Measurements from ENCODE around the gene ZNF341. TPM values are rescaled to one million over a fixed set of nuclear protein-coding genes. Genes with fewer than 3 reads are reported as not detected.

The ZNF341 gene
- total and polyA plus RNA-seq, 10 donors = 2.3 to 6.7 (median 4.5) TPM

DNA sequence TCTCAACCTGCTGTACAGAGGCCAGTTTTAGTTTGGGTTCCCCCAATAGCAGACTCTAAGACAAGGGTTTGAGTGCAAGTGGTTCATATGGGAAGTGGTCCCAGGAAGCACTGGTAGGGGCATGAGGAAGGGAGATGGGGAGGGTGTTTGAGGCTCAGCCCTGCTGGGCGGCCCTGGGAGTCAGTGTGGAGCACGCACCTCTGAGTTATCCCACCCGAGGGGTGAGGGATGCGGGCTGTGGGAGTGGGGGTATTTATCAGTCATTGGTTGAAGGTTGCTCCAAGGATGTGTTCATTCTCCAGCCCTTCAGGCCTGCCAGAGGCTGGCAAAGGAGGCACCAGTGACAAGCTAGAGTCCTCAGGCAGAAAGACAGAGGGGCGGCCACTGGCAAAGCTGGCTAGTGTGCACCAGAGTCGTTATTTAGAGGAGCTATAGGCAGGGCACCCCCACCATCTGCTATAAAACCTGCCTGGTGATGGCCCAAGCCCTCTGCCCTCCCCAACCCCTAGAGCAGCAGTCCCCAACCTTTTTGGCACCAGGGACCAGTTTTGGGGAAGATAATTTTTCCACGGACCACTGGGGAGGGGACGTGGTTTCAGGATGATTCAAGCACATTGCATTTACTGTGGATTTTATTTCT lies 28.2 kb upstream of the ZNF341 start:
- DNase-seq = no peak
- Histone ChIP-seq H3K9me3 (peaks cover 0 to 8% (median 0%) of the 10 kb centered on the region in 8 donors), H3K27ac (no peak overlapping the region), H3K27me3 (replicated peaks in 1 of 7) (no peaks in the 10 kb centered on the region), H3K4me1 (no peaks in the 10 kb centered on the region), H3K4me3 (no peak overlapping the region), H3K36me3 (peaks cover 0 to 49% (median 19%) of the 10 kb centered on the region in 6 donors)
- WGBS, 5 donors = 89 to 96% (median 93%) methylated on average over 8 of the region's 8 CpGs
- TF ChIP-seq POLR2AphosphoS5 (IDR thresholded peaks at IDR 0.05) (no peak), POLR2A (IDR thresholded peaks at IDR 0.05) (no peak)
- TF ChIP-seq, protein P1, sequence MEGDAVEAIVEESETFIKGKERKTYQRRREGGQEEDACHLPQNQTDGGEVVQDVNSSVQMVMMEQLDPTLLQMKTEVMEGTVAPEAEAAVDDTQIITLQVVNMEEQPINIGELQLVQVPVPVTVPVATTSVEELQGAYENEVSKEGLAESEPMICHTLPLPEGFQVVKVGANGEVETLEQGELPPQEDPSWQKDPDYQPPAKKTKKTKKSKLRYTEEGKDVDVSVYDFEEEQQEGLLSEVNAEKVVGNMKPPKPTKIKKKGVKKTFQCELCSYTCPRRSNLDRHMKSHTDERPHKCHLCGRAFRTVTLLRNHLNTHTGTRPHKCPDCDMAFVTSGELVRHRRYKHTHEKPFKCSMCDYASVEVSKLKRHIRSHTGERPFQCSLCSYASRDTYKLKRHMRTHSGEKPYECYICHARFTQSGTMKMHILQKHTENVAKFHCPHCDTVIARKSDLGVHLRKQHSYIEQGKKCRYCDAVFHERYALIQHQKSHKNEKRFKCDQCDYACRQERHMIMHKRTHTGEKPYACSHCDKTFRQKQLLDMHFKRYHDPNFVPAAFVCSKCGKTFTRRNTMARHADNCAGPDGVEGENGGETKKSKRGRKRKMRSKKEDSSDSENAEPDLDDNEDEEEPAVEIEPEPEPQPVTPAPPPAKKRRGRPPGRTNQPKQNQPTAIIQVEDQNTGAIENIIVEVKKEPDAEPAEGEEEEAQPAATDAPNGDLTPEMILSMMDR (IDR thresholded peaks at IDR 0.05 in 8 of 11, conservative IDR thresholded peaks at IDR 0.05 in 3 of 11) = no peak
- intact Hi-C loops (cut with DNase I; ENCODE audit: low total_unique reads) = no loop called here

DNA sequence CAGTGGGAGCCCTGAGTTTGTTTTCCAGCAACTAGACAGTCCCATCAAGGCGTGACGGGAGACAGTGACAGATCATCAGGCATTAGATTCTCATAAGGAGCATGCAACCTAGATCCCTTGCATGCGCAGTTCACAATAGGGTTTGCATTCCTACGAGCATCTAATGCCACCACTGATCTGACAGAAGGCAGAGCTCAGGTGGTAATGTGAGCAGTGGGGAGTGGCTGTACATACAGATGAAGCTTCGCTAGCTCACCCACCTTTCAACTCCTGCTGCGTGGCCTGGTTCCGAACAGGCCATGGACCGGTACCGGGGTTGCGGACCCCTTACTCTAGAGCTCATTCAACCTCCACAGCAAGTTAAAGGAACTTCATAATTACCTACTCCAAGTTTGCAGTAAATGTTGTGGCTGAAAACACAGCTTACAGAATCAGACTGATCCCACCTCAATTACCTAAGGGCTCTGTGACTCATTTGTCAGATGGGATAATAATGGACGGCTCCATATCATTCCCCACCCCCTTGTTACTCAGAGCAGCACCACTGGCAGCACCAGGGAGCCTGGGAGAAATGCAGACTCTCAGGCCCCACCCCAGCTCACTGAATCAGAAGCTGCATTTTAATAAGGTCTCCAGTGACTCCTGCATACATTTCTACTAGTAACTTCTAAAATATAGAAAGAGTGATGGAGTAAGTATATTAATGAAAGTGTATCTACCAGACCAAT lies 27.4 kb upstream of the ZNF341 start:
- TF ChIP-seq POLR2AphosphoS5 (IDR thresholded peaks at IDR 0.05) = no peak
- no peak for TF ChIP-seq POLR2A (IDR thresholded peaks at IDR 0.05)
- TF ChIP-seq, protein P1 (IDR thresholded peaks at IDR 0.05 in 8 of 11, conservative IDR thresholded peaks at IDR 0.05 in 3 of 11) = no peak
- Histone ChIP-seq H3K4me3 (no peak overlapping the region), H3K36me3 (peaks cover 0 to 56% (median 22%) of the 10 kb centered on the region in 6 donors), H3K27me3 (replicated peaks in 1 of 7) (no peaks in the 10 kb centered on the region), H3K9me3 (peaks cover 0 to 8% (median 0%) of the 10 kb centered on the region in 8 donors), H3K4me1 (no peaks in the 10 kb centered on the region), H3K27ac (no peak overlapping the region)
- intact Hi-C loops (cut with DNase I; ENCODE audit: low total_unique reads) = no loop called here
- no peak for DNase-seq
- 90 to 97% (median 96%) methylated on average over 11 of the region's 11 CpGs for WGBS, 5 donors

DNA sequence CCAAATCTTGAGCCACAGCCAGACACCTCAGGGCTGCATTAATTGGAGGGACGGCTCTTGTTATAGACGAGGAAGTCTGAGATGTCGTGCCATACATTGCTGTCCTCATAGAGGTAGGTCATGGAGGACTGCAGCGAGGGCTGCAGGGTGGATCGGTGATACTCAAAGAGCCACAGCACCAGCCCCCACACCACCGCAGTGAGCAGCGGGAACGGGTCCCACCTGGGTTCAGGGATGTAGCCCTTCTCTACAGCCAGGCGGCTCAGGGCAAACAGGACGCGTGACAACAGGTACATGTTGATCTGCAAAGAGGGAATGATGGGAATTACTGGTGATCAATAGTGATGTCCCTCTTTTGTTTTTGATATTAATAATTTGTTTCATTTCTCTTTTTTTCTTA lies 24.1 kb upstream of the ZNF341 start:
- no peak for DNase-seq
- no peaks in the 10 kb centered on the region for H3K4me1 ChIP-seq
- H3K4me3 ChIP-seq = no peak overlapping the region
- TF ChIP-seq, protein P1 (IDR thresholded peaks at IDR 0.05 in 8 of 11, conservative IDR thresholded peaks at IDR 0.05 in 3 of 11) = no peak
- TF ChIP-seq POLR2AphosphoS5 (IDR thresholded peaks at IDR 0.05) (no peak), POLR2A (IDR thresholded peaks at IDR 0.05) (no peak)
- H3K27ac ChIP-seq = no peak overlapping the region
- peaks cover 0 to 81% (median 40%) of the 10 kb centered on the region in 6 donors for H3K36me3 ChIP-seq
- 88 to 93% (median 91%) methylated on average over 11 of the region's 11 CpGs for WGBS, 5 donors
- H3K9me3 ChIP-seq = no peaks in the 10 kb centered on the region
- H3K27me3 ChIP-seq (replicated peaks in 1 of 7) = no peaks in the 10 kb centered on the region
- intact Hi-C loops (cut with DNase I; ENCODE audit: low total_unique reads) = no loop called here

DNA sequence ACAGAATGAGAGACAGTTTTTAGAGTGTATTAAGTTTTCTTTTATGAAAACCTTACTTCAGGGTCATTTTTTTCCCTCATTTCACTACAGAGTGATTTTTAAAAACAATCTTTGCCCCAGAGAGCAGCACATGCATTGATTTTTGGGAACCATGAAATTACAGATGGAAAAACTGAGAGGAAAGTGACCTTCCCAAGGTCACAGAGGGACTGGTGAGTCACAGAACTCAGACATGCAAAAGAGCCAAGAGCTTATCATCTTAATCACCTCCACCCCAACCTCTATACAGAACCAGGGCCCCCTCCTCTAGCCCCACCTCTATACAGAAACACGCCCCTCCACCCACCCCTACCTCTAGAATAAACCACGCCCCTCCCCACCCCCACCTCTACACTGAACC lies 22.4 kb upstream of the ZNF341 start:
- Histone ChIP-seq H3K27ac (no peak overlapping the region), H3K9me3 (no peaks in the 10 kb centered on the region), H3K4me3 (no peak overlapping the region), H3K27me3 (replicated peaks in 1 of 7) (no peaks in the 10 kb centered on the region), H3K4me1 (no peaks in the 10 kb centered on the region), H3K36me3 (peaks cover 0 to 87% (median 56%) of the 10 kb centered on the region in 6 donors)
- intact Hi-C loops (cut with DNase I; ENCODE audit: low total_unique reads) = no loop called here
- no peak for DNase-seq
- 87 to 100% (median 91%) methylated on average over 2 of the region's 2 CpGs for WGBS, 5 donors
- no peak for TF ChIP-seq POLR2A (IDR thresholded peaks at IDR 0.05)
- TF ChIP-seq, protein P1 (IDR thresholded peaks at IDR 0.05 in 8 of 11, conservative IDR thresholded peaks at IDR 0.05 in 3 of 11) = no peak
- TF ChIP-seq POLR2AphosphoS5 (IDR thresholded peaks at IDR 0.05) = no peak

All from spleen (tissue), 11 donors.